ENCODE data around the gene APOA4.
"Not testable (repeated sequence)": the region's sequence is repeated elsewhere in the genome, so short reads cannot be mapped to it uniquely, and the experiment has no call there.

Gene APOA4

GRCh38 chr11:116801662-116802061 lies 21.4 kb downstream of the APOA4 start:
- DNase-seq (ENCODE audit: low read depth) = not testable (repeated sequence)

GRCh38 chr11:116800610-116801009 lies 22.5 kb downstream of the APOA4 start:
- DNase-seq (ENCODE audit: low read depth) = no peak

- no peak for DNase-seq (ENCODE audit: low read depth)
Observed at GRCh38 chr11:116798368-116798767, 24.7 kb downstream of the APOA4 start.

DNA sequence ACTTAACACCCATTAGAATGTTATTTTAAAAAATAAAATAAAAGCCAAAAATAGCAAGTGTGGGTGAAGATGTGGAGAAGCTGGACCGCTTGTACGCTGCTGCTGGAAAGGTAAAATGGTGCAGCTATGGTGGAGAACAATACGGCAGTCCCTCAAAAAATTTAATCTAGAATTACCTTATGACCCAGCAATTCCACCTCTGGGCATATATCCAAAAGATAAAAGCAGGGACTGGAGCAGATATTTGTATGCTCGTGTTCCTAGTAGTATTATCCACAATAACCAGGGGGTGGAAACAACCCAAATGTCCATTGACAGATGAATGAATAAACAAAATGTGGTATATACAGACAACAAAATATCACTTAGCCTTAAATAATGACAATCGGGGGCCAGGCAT lies 25.3 kb downstream of the APOA4 start:
- no peak for DNase-seq (ENCODE audit: low read depth)

DNA sequence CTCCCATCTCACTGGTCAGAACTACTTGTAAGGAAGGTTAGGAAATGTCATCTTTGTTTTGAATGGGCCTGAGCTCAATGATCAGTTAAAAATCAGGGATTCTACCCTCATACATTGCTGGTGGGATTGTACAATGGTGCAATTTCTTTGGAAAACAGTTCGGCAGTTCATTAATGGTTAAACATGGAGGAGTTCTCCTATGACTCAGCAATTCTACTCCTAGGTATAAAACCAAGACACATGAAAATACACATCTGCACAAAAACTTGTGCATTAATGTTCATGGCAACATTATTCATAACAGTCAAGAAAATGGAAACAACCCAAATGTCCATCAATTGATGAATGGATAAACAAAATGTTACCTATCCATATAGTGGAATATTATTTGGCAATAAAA lies 26.6 kb downstream of the APOA4 start:
- DNase-seq (ENCODE audit: low read depth) = no peak

DNA sequence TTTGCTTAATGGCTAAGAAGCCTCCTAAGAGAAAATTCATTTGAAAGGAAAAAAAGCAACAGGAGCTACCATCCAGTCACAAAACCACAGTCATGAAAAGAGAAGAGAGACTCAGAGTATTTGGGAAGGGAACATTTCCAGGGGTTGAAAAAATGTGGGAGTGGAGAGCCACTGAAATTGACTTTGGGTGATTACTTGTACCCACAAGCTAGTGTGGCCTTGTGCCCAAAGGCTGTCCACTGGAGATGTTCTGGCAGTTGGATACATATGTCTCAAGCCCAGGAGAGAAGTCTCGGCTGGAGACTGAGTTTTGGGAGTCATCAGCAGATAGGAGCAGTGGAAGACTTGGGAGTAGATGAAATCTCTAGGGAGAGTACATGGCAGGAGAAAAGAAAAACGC lies 28.3 kb downstream of the APOA4 start:
- no peak for DNase-seq (ENCODE audit: low read depth)

GRCh38 chr11:116793772-116794097 lies 29.4 kb downstream of the APOA4 start:
- DNase-seq (ENCODE audit: low read depth) = no peak

DNA sequence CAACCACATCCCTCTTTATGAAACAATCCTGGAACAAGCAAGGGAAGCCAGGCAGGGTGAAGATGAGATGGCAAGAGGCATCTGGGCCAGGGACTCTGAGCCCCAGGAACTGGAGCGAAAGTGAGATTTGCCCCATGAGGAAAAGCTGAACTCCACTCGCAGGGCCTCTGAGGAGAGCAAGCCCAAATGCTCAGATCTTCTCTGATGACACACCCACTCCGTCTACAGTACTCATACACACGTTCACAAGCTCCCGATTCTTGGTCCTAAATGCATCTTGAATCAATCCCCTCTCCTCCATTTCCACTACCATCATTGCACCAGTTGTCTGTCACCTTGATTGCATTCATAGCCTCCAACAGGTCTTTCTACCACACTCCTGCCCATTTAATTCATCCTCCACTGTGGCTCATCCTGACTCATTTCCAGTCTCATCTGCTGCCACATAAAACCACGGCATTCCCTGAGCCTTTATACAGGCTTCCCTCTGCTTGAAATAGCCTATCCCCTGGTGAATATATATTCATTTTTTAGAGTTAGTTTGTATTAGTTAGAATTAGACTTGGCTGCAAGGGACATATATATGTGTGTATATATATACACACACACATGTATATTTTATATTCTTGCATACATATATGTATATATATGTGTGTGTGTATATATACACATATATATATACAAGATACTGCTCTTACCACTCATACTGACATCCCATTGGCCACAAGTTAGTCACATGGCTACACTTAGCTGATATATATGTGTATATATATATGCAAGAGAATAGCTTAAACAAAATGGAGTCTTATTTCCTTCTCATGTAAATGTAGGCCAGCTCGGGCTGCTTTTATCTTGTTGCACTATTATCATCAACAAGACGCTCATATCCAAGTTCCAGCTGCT lies 30.0 kb downstream of the APOA4 start:
- DNase-seq (ENCODE audit: low read depth) = no peak

- no peak for DNase-seq (ENCODE audit: low read depth)
Observed at GRCh38 chr11:116792144-116792868, 30.8 kb downstream of the APOA4 start.

DNA sequence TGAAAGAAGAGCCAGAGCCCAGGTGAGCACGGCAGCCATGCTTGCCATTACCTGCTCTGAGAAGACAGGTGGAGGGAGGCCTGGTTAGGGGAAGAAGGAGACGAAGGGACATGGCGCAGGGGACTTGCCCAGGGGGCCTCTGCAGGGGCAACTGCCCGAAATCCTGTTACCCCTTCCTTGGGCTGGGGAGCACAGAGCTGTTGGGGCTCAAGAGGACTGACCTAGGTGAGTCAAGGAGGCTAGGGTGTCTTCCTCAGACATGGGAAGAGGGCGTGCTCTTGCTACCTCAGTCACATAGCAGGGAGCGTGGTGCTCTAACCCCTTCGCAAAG lies 31.3 kb downstream of the APOA4 start, which contains the start of gene APOA5:
APOA5 (minus strand) TSS at position 67 of the 331 bp plus-strand sequence; CDS start at position 48, 19 bp downstream.
- no peak for DNase-seq (ENCODE audit: low read depth)

DNA sequence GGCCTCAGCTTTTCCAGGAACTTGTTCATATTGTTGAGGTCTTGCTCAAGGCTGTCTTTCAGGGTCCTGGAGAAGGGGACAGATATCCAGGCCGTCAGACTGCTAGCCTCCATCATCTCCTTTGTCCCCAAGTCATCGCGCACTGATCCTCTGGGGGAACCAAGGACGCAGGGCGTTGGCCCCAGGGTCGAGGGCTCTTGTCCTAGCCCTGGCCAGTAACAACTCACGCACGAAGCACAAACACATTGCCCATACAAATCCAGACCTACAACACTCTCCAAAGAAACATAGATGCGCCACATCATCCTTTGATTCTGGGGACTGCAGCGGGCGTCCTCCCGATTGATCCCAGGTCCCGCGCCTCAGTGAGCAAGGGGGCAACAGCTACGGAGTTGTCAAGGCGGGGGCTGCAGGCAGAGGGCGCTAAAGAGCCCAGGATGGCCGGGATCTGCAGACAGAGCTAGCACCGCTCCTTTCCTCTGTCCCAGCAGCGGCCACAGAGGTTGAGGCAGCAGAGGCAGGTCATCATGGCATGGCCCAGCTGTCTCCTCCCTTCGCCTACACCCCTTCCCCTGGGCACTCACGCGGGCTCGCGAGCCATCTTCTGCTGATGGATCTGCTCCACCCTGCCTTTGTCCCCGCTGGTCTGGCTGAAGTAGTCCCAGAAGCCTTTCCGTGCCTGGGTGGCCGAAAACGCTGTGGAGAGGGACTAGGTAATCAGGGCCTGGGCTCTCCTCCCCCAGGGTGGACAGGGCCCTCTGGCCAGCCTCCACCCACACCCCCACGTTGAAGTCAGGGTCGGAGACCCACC lies 31.9 kb downstream of the APOA4 start:
- peak; percentile 57 for DNase-seq (ENCODE audit: low read depth)

GRCh38 chr11:116790167-116791001 lies 32.7 kb downstream of the APOA4 start:
- DNase-seq (ENCODE audit: low read depth) = no peak

DNA sequence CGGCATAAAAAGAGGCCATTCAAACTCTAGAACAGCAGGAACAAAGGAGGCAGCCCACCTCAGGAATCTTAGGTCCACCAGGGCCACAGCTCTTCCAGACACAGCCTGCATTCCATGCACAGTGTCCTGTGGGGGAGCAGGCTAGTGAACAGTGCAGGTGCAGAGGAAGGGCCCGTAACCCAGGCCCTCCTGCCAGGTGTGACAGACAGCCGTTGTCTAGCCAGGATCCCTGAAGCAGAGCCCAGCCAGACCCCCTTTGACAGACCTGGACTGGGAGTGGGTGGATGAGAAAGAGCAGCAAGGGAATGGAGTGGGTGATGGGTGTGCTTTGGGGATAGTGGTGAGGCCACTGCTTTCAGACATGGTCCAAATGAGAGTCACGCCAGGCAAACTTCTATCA lies 34.1 kb downstream of the APOA4 start:
- DNase-seq (ENCODE audit: low read depth) = no peak

DNA sequence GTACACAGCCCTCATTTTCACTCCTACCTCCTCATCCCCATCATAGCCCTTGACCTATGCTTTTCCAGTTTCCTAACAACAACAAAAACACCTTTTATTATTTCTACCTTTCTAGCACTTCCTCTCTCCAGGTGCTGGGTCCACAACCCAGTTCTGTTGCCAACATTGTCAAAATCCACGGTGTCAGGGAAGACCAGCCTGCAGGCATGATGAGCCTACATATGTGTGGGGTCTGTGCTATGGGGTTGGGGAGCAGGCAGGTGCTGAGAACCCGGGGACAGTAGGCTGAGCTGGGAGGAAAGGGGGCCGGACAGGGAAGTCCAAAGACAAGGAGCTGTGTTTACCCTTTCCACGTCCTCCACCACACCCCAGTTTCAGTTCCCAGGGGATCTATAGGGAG lies 34.6 kb downstream of the APOA4 start:
- DNase-seq (ENCODE audit: low read depth) = no peak

DNA sequence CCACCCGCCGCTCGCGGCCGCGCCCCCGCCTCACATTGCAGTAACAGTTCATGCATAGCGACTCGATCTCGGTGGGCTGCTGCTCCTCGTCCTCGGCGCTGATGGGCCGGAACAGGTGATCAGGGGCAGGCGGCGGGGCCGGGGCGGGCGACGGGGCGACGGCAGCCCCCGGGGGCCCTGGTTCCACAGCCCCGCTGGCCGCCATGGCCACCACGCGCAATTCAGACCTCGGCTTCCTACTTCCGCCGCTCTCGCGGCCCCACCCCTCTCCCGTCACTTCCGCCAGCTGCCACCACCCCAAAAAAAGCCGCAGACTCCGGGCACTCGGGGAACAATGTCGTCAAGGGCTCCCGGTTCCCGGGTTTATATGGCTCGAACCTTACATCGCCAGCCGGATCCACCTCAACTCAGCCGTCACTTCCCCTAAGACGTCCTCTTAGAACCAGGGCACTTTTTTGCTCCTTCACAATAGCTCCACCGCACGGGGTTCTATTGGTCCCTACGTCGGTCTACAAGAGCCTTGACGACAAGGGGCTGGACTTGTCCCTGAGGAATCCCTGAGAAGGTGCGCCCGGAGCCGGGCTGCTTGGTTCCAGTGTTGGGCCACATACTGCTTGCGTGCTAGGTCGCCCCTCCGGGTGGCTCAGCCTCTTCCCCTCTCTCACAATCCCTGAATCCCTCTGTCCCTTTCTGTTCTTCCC lies 35.2 kb downstream of the APOA4 start, which contains the start of gene ZPR1:
ZPR1 (minus strand) TSS at position 238 of the 701 bp plus-strand sequence; CDS start at position 205, 33 bp downstream.
- peak; percentile 77 for DNase-seq (ENCODE audit: low read depth)

DNA sequence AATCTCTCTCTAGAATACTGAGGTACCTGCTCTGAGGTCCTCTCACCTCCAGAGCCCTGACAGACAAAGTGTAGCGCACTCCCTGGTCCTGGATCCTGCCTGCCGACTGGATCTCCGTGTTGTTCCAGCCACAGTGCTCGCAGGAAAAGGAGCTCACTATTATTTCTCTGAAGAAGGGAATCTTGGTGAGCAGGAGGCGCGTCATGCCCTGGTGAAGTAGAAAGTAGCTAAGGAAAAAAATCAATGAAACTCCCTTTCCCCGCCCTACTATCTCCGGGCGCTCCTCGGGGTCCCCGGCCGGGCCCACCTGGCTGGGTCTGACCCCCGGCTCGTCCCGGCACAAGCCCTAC lies 35.7 kb downstream of the APOA4 start:
- DNase-seq (ENCODE audit: low read depth) = no peak

DNA sequence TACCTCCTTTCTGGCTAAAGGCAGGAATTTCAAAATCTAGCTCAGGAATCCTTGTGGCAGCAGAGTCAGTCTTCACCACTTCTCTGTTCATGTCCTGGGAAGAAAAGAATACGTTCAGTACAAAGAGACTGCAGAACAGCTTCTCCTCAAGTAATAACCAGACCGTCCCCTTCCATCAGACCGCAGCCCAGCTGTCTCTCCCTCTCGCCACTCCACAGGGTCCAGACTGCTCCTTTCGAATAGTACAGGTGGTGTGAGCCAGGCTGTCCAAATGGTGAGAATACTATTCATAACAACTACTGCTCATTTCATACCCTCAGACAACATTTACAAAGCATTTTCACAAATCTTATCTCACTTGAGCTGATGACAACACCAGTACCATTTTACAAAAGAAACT lies 36.1 kb downstream of the APOA4 start:
- no peak for DNase-seq (ENCODE audit: low read depth)

DNA sequence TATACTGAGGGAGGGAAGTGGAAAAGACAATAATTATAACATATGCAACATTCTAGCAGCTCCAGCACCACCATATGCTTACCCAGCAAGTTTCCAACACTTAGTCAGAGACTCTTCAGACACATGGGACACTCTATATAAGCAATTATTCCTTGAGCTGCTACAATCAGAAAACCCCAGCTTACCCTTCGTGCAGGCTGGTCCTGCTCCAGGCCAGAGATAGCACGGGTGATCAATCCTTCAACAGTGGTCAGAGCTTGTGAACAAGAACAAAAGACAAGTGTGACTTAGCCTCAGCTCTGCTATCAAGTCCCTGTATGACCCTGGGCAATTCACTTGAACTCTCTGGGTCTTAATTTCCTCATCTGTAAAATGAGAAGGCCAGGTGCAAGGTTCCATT lies 36.8 kb downstream of the APOA4 start:
- no peak for DNase-seq (ENCODE audit: low read depth)

DNA sequence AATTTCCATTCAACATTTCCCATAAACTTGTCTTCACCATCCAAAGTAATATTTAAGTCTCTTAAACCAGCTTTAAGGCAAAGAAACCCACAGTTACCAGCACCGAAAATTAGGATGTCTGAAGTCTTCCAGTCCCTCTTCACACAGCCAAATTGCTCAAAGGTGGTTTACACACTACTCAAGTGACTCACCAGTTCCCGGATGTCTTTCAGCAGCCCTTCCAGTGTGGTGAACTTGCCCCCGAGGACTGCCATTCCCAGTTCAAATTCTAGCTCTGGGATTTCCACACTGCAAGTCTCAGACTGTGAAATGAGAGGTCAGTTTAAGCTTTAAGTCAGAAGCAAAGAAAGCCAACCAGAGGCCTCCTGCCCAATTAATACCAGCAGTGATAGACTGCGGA lies 40.4 kb downstream of the APOA4 start:
- no peak for DNase-seq (ENCODE audit: low read depth)

- no peak for DNase-seq (ENCODE audit: low read depth)
Observed at GRCh38 chr11:116778556-116778955, 44.5 kb downstream of the APOA4 start.

- no peak for DNase-seq (ENCODE audit: low read depth)
Observed at GRCh38 chr11:116777056-116777455, 46.0 kb downstream of the APOA4 start.

Data from activated T-helper 9 cell treated with anti-CD3 and anti-CD28 coated beads, Interleukin-2, amount 50 U/mL, for 16 hours (primary cell).